Activated CD8-positive, alpha-beta memory T cell treated with anti-CD3 and anti-CD28 coated beads, Interleukin-2, amount 10 ng/mL, durations not matched to agents 7 days and 5 days (primary cell): ENCODE results near the gene XYLT2. TPM values are rescaled to one million over a fixed set of nuclear protein-coding genes. Genes with fewer than 3 reads are reported as not detected.

ENCODE experiments used
- ATAC-seq: fragments of 150-1000 bp; cut with Tn5 transposase; one replicate; pipeline ENCODE4 v1.10.0; 2021; ENCODE audit warnings: moderate library complexity
- CTCF ChIA-PET: fragments of 350-600 bp; sonication (Branson Sonifier 250); formaldehyde crosslinking; loops from one replicate; lab custom pipeline; 2021; ENCODE audit warnings: antibody characterized with exemption; lab: Charles Lee
- DNase-seq: peaks from one replicate; pipeline ENCODE4 v3.0.0-alpha.2; 2020
- H3K27ac Mint-ChIP-seq: one replicate; pipeline ENCODE4 v1.8.0; 2021; ENCODE audit warnings: mild to moderate bottlenecking, mixed read lengths
- H3K27me3 Mint-ChIP-seq: one replicate; pipeline ENCODE4 v1.8.0; 2021; ENCODE audit warnings: mixed read lengths
- H3K36me3 Mint-ChIP-seq: one replicate; pipeline ENCODE4 v1.8.0; 2021; ENCODE audit warnings: mild to moderate bottlenecking, mixed read lengths
- H3K4me1 Mint-ChIP-seq: one replicate; pipeline ENCODE4 v1.8.0; 2021; ENCODE audit warnings: mixed read lengths
- H3K4me3 Mint-ChIP-seq: one replicate; pipeline ENCODE4 v1.8.0; 2021; ENCODE audit warnings: mild to moderate bottlenecking, moderate library complexity, mixed read lengths
- H3K9me3 Mint-ChIP-seq: one replicate; pipeline ENCODE4 v1.8.0; 2022; ENCODE audit warnings: low read depth, mixed read lengths
- total RNA-seq, 2 experiments: library from RNA; stranded (reverse); gene quantifications; one replicate each; pipeline ENCODE4 v1.2.3, GENCODE V29; 2021

The XYLT2 gene
- total RNA-seq, 2 experiments from 2014 or later, result 33.1 to 38.2 TPM

- Mint-ChIP-seq H3K9me3 (no peaks in the 10 kb centered on the region), H3K27me3 (no peaks in the 10 kb centered on the region), H3K4me1 (peaks cover 39% of the 10 kb centered on the region), H3K36me3 (no peaks in the 10 kb centered on the region), H3K27ac (peak overlapping the region; percentile 85), H3K4me3 (peak overlapping the region; percentile 86)
- DNase-seq (peak; percentile 70), ATAC-seq (peak; percentile 68)
- CTCF ChIA-PET, result interaction anchor here (1.0 to 5.0 kb wide), 6 partner anchors 10 to 133 kb away, joined by 3 to 32 read pairs (median 5); partner anchors contain the start of gene LRRC59
Observed at GRCh38 chr17:50346313-50347116, 589 bp downstream of the XYLT2 start.

GRCh38 chr17:50347117-50347893 is 1.4 kb downstream of the XYLT2 start:
- no peak for ATAC-seq
- Mint-ChIP-seq H3K36me3 (no peaks in the 10 kb centered on the region), H3K27ac (peak overlapping the region; percentile 85), H3K9me3 (no peaks in the 10 kb centered on the region), H3K4me3 (peak overlapping the region; percentile 86), H3K27me3 (no peaks in the 10 kb centered on the region), H3K4me1 (peaks cover 39% of the 10 kb centered on the region)
- CTCF ChIA-PET, result interaction anchor here (1.0 to 5.0 kb wide), 8 partner anchors 10 to 147 kb away, joined by 3 to 32 read pairs (median 5); partner anchors contain the start of gene LRRC59
- peak; percentile 40 for DNase-seq

- Mint-ChIP-seq H3K27me3 (no peaks in the 10 kb centered on the region), H3K9me3 (no peaks in the 10 kb centered on the region), H3K27ac (peak overlapping the region; percentile 9), H3K36me3 (no peaks in the 10 kb centered on the region), H3K4me1 (peaks cover 39% of the 10 kb centered on the region), H3K4me3 (peak overlapping the region; percentile 86)
- ATAC-seq (no peak), DNase-seq (no peak)
- CTCF ChIA-PET, result interaction anchor here (1.0 to 5.0 kb wide), 5 partner anchors 11 to 148 kb away, joined by 3 to 32 read pairs (median 4); partner anchors contain the start of gene LRRC59
Observed at GRCh38 chr17:50347894-50348291, 2.0 kb downstream of the XYLT2 start.

GRCh38 chr17:50348522-50349242 is 2.8 kb downstream of the XYLT2 start:
- Mint-ChIP-seq H3K36me3 (no peaks in the 10 kb centered on the region), H3K27me3 (no peaks in the 10 kb centered on the region), H3K4me1 (peaks cover 39% of the 10 kb centered on the region), H3K4me3 (peak overlapping the region; percentile 25), H3K9me3 (no peaks in the 10 kb centered on the region), H3K27ac (peak overlapping the region; percentile 39)
- ATAC-seq (no peak), DNase-seq (no peak)
- CTCF ChIA-PET, result interaction anchor here (1.0 to 5.0 kb wide), 5 partner anchors 9 to 148 kb away, joined by 3 to 32 read pairs (median 3); partner anchors contain the start of gene LRRC59

GRCh38 chr17:50349243-50349600 is 3.3 kb downstream of the XYLT2 start:
- CTCF ChIA-PET, result interaction anchor here (1.1 to 5.0 kb wide), 4 partner anchors 9 to 149 kb away, joined by 3 to 32 read pairs (median 5); no protein-coding TSS in a partner anchor
- ATAC-seq (no peak), DNase-seq (peak; percentile 33)
- H3K36me3 Mint-ChIP-seq, result no peaks in the 10 kb centered on the region
- H3K27me3 Mint-ChIP-seq, result no peaks in the 10 kb centered on the region
- peak overlapping the region; percentile 39 for H3K27ac Mint-ChIP-seq
- peak overlapping the region; percentile 25 for H3K4me3 Mint-ChIP-seq
- H3K4me1 Mint-ChIP-seq, result peaks cover 39% of the 10 kb centered on the region
- no peaks in the 10 kb centered on the region for H3K9me3 Mint-ChIP-seq

GRCh38 chr17:50350733-50351132 is 4.8 kb downstream of the XYLT2 start:
- CTCF ChIA-PET, result interaction anchor here (2.5 kb wide), 1 partner anchor 11 kb away, joined by 12 read pairs; no protein-coding TSS in a partner anchor
- DNase-seq, result peak; percentile 18
- Mint-ChIP-seq H3K4me1 (peaks cover 30% of the 10 kb centered on the region), H3K9me3 (no peaks in the 10 kb centered on the region), H3K27me3 (no peaks in the 10 kb centered on the region), H3K4me3 (no peak overlapping the region), H3K27ac (no peak overlapping the region), H3K36me3 (no peaks in the 10 kb centered on the region)
- no peak for ATAC-seq

- H3K4me1 Mint-ChIP-seq, result peaks cover 23% of the 10 kb centered on the region
- H3K36me3 Mint-ChIP-seq, result peaks cover 4% of the 10 kb centered on the region
- H3K4me3 Mint-ChIP-seq, result no peak overlapping the region
- CTCF ChIA-PET, result interaction anchor here (1.1 to 2.5 kb wide), 2 partner anchors 10 to 45 kb away, joined by 3 to 12 read pairs; partner anchors contain the start of gene LRRC59
- ATAC-seq (no peak), DNase-seq (peak; percentile 34)
- H3K27ac Mint-ChIP-seq, result no peak overlapping the region
- no peaks in the 10 kb centered on the region for H3K27me3 Mint-ChIP-seq
- H3K9me3 Mint-ChIP-seq, result no peaks in the 10 kb centered on the region
Observed at GRCh38 chr17:50352072-50352692, 6.3 kb downstream of the XYLT2 start.

GRCh38 chr17:50352693-50353599 is 7.0 kb downstream of the XYLT2 start:
- Mint-ChIP-seq H3K27me3 (no peaks in the 10 kb centered on the region), H3K4me1 (peaks cover 16% of the 10 kb centered on the region), H3K9me3 (no peaks in the 10 kb centered on the region), H3K27ac (no peak overlapping the region), H3K4me3 (no peak overlapping the region), H3K36me3 (peaks cover 8% of the 10 kb centered on the region)
- CTCF ChIA-PET, result interaction anchor here (1.1 to 2.5 kb wide), 2 partner anchors 9 to 44 kb away, joined by 3 to 12 read pairs; partner anchors contain the start of gene LRRC59
- peak; percentile 40 for DNase-seq
- no peak for ATAC-seq

GRCh38 chr17:50353600-50354195 is 7.8 kb downstream of the XYLT2 start:
- peaks cover 9% of the 10 kb centered on the region for H3K4me1 Mint-ChIP-seq
- no peaks in the 10 kb centered on the region for H3K9me3 Mint-ChIP-seq
- DNase-seq, result peak; percentile 21
- no peaks in the 10 kb centered on the region for H3K27me3 Mint-ChIP-seq
- no peak for ATAC-seq
- H3K36me3 Mint-ChIP-seq, result peaks cover 8% of the 10 kb centered on the region
- CTCF ChIA-PET, result no interaction called here
- no peak overlapping the region for H3K27ac Mint-ChIP-seq
- H3K4me3 Mint-ChIP-seq, result no peak overlapping the region

- ATAC-seq, result no peak
- Mint-ChIP-seq H3K9me3 (no peaks in the 10 kb centered on the region), H3K36me3 (peaks cover 8% of the 10 kb centered on the region), H3K27me3 (no peaks in the 10 kb centered on the region), H3K27ac (no peak overlapping the region), H3K4me1 (peaks cover 5% of the 10 kb centered on the region), H3K4me3 (no peak overlapping the region)
- DNase-seq, result peak; percentile 35
- CTCF ChIA-PET, result no interaction called here
Observed at GRCh38 chr17:50354198-50354597, 8.3 kb downstream of the XYLT2 start.

- Mint-ChIP-seq H3K27me3 (no peaks in the 10 kb centered on the region), H3K36me3 (peaks cover 8% of the 10 kb centered on the region), H3K9me3 (no peaks in the 10 kb centered on the region), H3K4me3 (no peak overlapping the region), H3K4me1 (peaks cover under 1% of the 10 kb centered on the region), H3K27ac (no peak overlapping the region)
- DNase-seq (peak; percentile 37), ATAC-seq (no peak)
- CTCF ChIA-PET, result no interaction called here
Observed at GRCh38 chr17:50354776-50355175, 8.8 kb downstream of the XYLT2 start.
